NCI-H69 (cell line): ENCODE measurements around the gene ZNF808.
"Not testable (repeated sequence)": the region's sequence is repeated elsewhere in the genome, so short reads cannot be mapped to it uniquely, and the experiment has no call there.

Source experiments
- DNase-seq: peaks from one replicate; lab custom pipeline; 2025; lab: John Stamatoyannopoulos, UW

ZNF808 gene

GRCh38 chr19:52535771-52536447 lies 8.4 kb downstream of the ZNF808 start:
- DNase-seq: peak; percentile 88

- DNase-seq: peak; percentile 48
These were observed 9.0 kb downstream of the ZNF808 start for GRCh38 chr19:52536448-52536800.

DNA sequence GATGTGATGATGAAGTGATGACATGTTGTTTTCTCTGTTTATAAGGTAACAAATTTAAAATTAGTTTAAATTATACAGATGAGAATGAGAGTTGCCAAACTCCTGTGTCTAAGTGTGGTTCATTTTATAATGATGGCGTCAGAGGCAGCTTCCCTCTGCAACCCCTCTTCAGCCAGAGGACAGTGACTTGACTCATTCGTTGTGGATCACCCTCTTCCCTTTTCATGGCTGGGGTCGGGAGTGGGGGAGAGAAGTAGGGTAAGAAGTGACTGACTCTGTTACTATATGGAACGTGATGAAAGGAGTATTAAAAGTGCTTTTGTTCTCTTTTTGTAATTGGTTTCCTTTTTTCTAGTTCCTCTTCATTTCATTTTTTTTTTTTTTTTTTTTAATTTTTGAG lies 11.3 kb downstream of the ZNF808 start:
- DNase-seq: not testable (repeated sequence)

DNA sequence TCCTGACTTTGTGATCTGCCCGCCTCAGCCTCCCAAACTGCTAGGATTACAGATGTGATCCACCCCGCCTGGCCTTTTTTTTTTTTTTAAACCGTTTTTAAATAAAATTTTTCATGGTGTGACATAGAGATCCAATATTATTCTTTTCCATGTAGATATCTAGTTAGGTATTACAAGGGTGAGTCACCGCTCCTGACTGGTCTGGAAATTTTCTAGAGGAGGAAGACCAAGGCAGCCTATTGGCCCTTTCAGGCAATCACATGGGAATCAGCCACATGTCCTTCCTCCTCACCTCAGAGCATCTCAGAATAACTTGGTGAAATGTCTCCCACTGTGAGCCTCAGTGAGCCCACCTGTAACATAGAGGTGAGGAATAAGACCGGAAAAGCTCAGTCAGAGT lies 13.7 kb downstream of the ZNF808 start:
- not testable (repeated sequence) for DNase-seq

DNA sequence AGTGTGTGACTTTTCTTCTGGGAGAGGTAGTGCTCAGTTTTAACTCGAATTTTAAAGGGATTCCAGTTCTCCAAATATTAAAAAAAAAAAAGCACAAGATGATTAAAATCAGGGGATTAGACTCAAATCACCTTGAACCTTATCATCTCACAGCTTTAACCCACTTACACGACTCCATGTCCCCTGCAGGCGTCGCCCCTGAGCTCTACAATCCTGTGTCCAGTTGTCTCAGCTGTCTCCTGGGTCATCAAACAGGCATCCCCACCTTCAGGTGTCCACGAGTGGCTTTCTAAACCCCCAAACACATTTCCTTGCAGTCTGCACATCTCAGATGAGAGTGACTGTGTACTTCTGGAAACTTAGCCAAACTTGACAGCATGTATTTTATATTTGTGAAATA lies 14.1 kb downstream of the ZNF808 start:
- no peak for DNase-seq

GRCh38 chr19:52542541-52542940 lies 15.1 kb downstream of the ZNF808 start:
- DNase-seq: not testable (repeated sequence)

GRCh38 chr19:52542984-52543664 lies 15.7 kb downstream of the ZNF808 start:
- DNase-seq: no peak

DNA sequence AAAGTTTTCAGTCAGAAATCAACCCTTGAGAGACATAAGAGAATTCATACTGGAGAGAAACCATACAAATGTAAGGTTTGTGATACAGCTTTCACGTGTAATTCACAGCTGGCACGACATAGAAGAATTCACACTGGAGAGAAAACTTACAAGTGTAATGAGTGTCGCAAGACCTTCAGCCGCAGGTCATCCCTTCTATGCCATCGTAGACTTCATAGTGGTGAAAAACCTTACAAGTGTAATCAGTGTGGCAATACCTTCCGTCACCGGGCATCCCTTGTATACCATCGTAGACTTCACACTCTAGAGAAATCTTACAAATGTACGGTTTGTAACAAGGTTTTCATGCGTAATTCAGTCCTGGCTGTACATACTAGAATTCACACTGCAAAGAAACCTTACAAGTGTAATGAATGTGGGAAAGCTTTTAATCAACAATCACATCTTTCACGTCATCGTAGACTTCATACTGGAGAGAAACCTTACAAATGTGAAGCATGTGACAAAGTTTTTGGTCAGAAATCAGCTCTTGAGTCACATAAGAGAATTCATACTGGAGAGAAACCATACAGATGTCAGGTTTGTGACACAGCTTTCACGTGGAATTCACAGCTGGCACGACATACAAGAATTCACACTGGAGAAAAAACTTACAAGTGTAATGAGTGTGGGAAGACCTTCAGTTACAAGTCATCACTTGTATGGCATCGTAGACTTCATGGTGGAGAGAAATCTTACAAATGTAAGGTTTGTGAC lies 26.9 kb downstream of the ZNF808 start:
- no peak for DNase-seq

DNA sequence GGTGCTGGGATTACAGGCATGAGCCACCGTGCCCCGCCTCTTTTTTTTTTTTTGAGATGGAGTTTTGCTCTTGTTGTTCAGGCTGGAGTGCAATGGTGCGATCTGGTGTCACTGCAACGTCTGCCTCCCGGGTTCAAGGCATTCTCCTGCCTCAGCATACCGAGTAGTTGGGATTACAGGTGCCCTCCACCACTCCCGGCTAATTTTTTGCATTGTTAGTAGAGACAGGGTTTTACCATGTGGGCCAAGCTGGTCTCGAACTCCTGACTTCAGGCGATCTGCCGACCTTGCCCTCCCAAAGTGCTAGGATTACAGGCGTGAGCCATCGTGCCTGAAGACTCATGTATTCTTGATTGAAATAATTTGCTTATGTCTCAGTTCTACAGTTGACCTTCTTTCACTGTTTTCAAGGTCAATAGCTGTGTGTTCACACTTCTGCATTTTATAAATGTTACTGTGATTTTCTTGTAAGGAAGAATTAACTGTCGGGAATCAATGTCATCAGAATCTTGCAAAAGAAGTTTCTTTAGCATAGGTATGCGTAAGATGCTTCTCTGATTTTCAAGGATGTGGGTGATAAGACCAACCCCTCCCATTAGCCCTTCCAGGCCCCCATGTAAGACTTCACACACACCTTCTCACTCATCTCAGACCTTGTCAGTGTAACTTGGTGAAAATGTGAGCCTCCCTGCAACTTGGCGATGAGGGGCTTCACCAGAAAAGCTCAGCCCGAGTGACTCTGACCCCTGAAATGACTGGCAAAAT lies 29.9 kb downstream of the ZNF808 start:
- DNase-seq: no peak

DNA sequence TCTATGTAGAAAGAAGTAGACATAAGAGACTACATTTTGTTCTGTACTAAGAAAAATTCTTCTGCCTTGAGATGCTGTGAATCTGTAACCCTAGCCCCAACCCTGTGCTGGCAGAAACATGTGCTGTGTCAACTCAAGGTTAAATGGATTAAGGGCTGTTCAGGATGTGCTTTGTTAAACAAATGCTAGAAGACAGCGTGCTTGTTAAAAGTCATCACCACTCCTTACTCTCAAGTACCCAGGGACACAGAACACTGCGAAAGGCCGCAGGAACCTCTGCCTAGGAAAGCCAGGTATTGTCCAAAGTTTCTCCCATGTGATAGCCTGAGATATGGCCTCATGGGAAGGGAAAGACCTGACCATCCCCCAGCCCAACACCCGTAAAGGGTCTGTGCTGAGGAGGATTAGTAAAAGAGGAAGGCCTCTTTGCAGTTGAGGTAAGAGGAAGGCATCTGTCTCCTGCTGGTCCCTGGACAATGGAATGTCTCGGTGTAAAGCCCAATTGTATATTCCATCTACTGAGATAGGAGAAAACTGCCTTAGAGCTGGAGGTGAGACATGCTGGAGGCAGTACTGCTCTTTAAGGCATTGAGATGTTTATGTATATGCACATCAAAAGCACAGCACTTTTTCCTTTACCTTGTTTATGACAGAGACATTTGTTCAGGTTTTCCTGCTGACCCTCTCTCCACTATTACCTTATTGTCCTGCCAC lies 31.4 kb downstream of the ZNF808 start:
- DNase-seq: not testable (repeated sequence)

- not testable (repeated sequence) for DNase-seq
These were observed 34.1 kb downstream of the ZNF808 start for GRCh38 chr19:52561611-52562010.

DNA sequence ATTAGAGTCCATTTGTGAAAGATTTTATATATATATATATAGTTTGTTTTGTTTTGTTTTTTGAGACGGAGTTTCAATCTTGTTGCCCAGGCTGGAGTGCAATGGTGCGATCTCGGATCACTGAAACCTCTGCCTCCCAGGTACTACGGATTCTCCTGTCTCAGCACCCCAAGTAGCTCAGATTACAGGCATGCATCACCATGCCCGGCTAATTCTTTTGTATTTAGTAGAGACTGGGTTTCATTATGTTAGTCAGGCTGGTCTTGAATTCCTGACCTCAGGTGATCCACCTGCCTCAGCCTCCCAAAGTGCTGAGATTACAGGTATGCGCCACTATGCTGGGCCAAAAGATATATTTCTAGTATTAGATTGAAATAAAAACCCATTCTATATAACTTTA lies 38.7 kb downstream of the ZNF808 start:
- no peak for DNase-seq

GRCh38 chr19:52566588-52566987 lies 39.1 kb downstream of the ZNF808 start:
- DNase-seq: no peak

DNA sequence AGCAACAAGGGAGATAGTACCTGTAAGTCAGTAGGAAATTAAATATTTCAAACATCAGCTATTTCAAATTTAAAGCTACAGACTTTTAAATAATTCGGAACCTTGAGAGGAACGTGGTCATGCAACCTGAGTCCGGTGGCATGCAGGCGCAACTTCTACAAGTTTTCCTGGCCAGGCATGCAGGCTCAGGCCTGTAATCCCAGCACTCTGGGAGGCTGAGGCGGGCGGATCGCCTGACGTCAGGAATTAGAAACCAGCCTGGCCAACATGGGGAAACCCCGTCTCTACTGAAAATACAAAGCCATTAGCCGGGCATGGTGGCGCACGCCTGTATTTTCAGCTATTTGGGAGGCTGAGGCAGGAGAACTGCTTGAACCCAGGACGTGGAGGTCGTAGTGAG lies 40.5 kb downstream of the ZNF808 start:
- DNase-seq: no peak

GRCh38 chr19:52569638-52569999 lies 42.2 kb downstream of the ZNF808 start:
- DNase-seq: peak; percentile 84

DNA sequence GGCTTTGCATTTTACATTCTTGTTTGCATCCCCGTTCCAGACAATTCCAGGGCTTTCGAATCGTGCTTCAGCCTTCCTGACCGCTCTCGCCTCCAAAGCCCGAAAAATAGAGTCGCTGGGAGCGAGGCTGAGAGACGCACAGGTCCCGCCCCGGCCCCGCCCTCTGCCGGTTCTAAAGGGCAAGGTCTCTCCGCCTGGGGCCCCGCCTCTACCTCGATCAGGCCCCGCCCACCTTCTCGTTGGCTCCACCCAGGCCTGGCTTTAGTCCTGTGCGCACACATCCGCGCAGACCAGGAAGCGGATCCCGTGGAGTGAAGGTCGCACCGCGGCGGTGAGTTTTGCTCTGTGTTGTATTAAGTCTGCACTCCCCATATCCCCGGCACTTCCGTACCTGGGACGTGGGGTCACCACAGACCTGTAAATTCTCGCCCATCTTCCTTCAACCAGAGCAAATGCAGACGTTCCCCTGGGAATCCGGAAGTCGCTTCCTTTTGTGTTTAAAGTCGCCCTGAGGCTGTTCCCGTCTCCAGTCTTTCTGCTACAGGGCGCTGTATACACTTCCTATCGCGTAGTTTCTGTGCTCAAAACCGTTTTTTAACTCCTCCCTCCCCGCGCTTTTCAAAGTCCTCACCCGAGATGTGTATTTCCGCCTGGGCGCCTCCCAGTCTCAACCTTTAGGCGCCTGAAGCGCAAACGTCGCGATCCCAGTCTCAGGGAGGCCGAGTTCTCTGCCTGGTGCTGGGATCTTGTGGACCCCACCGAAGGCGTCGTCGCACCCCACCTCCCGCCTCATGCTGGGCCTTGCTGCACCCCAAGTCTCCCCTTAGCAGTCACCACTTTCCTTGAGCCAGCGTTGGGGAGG lies 42.8 kb downstream of the ZNF808 start, which contains the start of gene ZNF701:
Gene ZNF701, plus strand, starts transcription at position 288 of the 862 bp plus-strand sequence. CDS start 3,861 bp downstream, outside the sequence.
- DNase-seq: peak; percentile 96

- no peak for DNase-seq
These were observed 57.4 kb downstream of the ZNF808 start for GRCh38 chr19:52584736-52585440.

GRCh38 chr19:52585604-52586003 lies 58.1 kb downstream of the ZNF808 start:
- no peak for DNase-seq

DNA sequence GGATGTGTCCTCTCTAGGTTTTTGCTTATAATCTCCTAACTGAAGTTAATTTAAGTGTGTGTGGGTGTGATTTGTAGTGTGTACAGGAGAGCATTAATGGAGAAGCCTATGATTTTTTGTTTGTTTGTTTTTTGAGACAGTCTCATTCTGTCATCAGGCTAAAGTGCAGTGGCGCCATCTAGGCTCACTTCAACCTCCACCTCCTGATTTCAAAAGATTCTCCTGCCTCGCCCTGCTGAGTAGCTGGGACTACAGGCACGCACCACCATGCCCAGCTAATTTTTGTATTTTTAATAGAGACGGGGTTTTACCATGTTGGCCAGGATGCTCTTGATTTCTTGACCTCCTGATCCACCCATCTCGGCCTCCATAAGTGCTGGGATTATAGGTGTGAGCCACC lies 63.3 kb downstream of the ZNF808 start:
- peak; percentile 23 for DNase-seq

GRCh38 chr19:52592301-52592700 lies 64.8 kb downstream of the ZNF808 start:
- no peak for DNase-seq
